ENCODE measurements around the gene MICU2.
"Not testable (repeated sequence)": the region's sequence is repeated elsewhere in the genome, so short reads cannot be mapped to it uniquely, and the experiment has no call there.

Gene MICU2

DNA sequence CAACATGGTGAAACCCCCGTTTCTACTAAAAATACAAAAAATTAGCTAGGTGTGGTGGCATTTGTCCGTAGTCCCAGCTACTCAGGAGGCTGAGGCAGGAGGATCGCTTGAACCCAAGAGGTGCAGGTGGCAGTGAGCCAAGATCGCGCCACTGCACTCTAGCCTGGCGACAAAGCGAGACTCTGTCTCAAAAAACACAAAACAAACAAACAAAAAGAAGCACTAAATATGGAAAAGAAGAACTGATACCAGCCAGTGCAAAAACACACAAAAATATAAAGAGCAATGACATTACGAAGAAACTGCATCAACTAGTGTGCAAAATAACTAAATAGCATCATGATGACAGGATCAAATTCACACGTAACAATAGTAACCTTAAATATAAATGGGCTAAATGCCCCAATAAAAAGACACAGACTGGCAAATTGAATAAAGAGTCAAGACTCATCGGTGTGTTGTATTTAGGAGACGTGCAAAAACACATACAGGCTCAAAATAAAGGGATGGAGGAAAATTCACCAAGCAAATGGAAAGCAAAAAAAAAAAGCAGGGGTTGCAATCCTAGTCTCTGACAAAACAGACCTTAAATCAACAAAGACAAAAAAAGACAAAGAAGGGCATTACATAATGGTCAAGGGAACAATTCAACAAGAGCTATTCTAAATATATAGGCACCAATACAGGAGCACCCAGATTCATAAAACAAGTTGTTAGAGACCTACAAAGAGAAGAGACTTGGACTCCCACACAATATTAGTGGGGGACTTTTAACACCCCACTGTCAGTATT lies 13.1 kb downstream of the MICU2 start:
- not testable (repeated sequence) for DNase-seq

DNA sequence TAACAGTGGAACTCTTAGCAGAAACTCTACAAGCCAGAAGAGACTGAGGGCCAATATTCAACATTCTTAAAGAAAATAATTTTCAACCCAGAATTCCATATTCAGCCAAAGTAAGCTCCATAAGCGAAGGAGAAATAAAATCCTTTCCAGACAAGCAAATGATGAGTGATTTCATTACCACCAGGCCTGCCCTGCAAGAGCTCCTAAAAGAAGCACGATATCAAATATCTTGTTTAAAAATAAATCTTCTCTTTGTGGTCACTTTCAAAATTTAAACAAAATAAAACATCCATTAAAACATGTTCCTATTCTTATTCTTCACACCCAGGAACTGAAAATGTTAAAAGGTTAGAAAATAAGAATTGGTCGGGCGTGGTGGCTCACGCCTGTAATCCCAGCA lies 13.7 kb downstream of the MICU2 start:
- no peak for DNase-seq

DNA sequence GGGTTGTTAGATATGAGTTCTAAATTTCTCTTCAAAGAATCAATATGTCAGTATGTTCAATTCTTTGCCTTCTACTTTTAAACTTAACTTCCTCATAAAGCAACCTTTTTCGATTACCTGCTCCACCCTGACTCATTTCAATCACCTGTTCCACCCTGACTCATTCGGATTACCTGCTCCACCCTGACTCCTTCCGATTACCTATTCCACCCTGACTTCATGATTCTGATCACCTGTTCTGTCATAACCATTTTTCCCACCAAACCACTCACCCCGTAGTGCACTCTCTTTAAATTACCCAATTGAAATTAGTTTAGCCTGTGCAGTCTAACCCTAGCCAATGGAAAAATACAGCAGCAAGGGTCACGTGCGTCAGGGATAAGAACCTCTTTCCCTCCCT lies 14.5 kb downstream of the MICU2 start:
- DNase-seq = not testable (repeated sequence)

DNA sequence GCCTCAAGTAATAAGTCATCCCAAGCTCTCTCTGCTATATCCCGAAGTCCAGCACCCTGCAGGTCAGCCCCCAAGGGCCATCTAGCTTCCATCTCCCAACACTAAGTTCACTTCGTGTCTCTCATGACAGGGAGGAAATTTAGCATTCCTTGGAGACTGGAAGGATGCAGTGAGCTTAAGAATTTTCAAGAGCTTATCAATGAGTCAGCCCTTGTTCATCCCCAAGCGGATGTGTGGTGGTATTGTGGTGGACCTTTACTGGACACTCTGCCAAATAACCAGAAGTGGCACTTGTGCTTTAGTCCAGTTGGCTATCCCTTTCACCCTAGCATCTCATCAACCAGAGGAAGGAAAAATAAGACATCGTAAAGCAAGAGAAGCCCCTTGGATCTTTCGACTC lies 15.6 kb downstream of the MICU2 start:
- DNase-seq = not testable (repeated sequence)

DNA sequence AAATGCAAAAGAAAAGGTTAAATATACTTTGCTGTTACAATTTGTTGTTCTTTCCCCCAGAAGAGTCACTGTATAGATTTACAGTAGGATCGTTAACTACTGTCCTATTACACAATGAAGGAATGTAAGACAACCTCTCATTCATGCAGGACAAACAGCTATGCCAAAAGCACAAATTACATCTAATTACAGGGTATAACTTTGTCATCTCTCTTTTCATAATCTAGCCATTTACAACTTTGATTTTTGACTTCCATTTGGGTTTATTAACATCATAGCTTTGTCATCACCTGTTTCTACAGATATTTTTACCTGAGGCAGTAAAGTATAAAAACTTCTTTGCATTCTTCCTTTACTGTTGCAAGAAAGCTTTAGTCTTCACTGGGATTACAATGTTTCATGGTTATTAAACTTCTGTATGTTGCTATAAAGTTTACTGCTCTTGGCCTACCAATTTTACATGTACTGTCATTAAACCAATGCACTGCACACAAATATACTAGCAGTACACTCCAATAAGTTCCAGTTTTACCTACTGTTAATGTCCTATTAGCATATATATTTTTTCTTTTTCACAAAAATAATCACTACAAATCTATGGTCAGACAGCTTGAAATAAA lies 18.9 kb downstream of the MICU2 start:
- DNase-seq = no peak

DNA sequence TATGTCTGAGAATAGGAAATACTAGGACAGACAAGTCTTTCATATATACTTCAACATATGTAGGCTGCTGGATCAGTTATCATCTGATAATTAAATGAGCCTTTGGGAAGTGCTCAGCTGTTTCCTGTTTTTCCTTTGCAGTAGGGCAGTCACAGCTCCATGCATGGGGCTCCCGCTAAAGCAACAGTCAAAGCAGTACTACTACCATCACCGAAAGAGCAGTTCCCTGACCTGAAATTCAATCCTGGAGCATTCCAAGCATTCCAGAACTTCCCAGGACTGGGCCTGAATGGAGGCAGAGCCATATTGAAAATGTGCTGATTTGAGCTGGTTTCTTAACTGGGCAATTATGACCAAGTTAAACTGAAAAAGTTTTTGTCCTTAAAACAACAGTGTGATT lies 20.5 kb downstream of the MICU2 start:
- DNase-seq = no peak

DNA sequence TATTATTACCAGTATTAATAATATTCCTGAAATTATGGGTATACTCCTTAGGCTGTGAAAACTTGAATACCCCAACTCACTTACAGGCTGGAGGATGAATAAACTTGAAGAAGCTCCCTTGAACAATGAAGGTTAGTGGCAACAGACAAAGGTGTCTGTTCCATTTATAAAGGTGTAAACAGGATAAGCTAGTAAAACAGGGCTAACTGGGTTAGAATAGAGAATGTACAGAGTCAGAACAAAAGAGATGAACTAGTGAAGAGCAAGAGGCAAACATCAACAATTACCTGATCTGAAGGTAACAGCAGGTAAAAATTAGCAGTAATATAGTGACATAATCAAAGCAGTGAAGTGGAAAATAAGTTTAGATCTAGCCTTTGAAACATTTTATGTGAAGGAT lies 23.2 kb downstream of the MICU2 start:
- DNase-seq = no peak

DNA sequence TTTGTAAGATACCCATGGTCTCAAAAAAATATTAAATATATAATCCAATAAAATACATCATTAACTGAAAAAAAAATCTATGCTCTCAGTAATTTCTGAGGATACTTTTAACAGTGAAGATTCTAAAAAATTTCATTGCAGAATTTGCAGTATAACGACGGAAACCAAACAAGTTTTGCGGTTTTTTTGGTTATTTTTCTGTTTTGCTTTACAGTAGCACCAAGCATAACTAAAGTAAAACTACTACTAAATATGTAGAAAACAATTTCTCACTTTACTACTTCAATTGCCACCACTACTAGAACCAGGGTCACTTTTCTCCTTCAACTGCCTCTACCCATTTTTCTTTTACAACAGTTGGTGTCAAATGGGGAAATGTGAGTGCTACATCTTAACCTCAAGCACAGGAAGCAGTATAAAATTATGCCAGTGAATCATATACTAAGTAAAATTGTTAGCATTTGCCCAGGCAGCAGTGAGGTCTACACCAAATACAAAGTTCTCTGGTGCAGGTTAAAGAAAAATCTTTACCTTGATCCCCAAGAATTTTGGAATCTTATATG lies 24.1 kb downstream of the MICU2 start:
- DNase-seq = no peak

DNA sequence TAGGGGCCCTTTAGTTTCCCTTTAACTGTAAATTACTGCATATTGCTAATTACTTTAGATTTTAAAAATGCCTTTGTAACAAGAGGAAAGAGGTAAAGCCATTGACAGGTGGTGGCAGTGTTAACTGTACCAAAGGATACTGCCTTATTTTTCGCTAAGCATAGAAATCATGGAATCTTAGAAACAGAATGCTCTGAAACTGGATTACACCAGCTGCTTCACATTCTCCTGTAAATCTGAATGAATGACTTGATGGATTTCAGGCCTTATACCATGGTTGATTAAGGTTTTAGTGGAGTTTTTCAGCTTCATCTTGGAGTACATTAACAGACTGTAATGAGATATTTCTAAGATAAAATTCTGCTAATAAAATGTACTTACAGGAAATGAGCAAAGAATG lies 25.2 kb downstream of the MICU2 start:
- DNase-seq = no peak

DNA sequence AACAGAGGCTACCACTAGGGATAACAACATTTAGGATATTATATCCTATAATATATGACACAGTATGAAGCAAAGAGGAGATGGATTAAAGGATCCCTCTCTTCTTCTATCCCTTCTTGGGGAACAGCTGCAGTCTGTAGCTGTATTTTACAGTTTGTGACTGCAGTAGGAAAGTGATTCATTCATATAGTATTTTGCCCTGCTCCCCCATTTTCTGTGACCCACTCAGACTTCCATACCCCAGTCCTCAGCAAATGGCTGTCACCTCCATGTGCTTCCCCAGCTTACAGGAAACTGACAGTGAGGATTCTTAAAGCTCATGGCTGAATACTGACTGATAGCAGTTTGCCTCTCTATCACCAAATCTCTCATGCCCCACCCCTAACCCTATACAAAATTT lies 27.5 kb downstream of the MICU2 start:
- DNase-seq = no peak

DNA sequence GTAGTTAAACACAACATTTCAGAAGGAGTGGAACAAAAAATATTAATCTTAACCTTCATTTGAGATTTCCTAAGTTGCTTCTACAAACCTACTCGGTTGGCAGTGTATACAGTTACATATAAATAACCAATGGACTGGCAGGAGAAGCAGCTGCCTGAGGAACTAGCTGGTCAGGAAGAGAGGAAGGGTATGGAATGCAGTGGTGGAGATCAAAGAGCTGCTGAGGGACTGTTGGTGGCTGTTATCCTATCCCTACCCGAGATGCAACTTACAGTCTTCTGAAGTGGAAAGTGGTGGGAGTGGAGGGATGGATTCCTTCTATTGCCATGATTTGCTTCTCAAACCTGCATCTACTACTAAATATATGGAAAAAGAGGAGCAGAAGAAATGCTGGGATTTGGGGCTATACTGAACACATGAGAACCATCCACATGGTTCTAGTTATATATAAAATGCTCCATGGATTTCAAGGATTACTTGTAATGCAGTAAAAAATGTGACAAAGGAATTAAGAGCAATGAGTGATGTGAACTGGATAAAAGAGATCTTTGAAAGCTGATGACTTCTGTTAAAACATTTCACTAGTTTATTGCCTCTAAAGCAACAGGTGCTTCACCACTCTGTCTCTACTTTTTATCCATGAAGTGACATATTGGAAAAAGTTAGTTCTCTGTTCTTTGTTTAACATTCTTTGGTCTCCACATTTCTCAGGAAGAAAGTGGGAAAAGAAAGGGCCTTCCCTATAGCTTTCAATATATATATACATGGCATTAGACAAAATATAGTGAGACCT lies 29.9 kb downstream of the MICU2 start:
- DNase-seq = no peak

DNA sequence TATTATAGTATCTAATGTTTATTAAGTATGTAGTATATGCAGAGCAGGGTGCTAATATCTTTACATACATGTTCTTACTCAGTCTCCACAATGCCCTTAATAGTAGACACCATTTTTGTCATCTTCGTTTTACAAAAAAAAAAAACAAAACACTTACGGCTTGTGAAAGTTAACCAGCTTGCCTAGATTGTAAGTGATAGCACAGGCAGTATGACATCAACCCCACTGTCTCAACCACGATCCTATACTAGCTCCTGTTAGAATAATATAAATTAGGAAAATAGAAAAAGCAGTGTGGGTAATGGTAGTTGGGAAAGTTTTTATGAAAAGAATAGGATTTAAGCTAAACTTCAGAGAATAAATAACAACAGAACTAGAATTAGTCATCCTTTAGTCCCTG lies 34.3 kb downstream of the MICU2 start:
- DNase-seq = no peak

DNA sequence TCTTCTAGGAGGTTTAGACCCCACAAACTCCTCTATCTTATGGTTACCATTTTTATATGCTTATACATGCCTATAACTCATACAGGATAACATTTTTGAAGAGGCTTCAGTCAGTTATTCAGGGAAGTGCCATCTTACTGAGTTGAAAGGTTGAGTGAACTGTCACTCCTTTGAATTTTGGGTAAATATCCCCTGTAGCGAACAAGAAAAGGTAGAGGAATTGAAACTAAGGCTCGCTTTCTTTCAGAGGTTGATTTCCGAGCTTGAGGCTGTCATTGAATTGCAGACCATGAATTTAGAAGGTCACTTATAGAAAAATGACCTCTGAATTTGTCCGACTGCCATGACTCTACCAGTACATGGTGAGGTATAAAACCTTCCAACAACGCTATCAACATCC lies 35.1 kb downstream of the MICU2 start:
- no peak for DNase-seq

DNA sequence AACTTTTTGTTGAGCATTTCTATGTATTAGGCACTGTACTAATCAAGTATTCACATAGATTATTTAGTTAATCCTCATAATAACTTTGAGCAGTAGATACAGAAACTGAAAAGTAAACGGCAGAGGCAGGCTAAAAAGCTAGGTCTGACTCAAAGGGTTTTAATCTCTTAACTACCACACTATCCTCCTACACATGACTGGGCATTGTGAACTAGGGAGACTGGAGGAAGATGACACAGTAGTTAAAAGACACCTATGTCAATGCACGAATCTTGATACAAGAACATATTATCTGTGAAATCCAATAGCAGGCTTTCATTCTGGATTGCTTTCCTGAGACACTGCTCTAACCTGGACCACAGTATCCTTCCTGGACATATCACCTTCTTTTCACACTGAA lies 36.3 kb downstream of the MICU2 start:
- DNase-seq = no peak

DNA sequence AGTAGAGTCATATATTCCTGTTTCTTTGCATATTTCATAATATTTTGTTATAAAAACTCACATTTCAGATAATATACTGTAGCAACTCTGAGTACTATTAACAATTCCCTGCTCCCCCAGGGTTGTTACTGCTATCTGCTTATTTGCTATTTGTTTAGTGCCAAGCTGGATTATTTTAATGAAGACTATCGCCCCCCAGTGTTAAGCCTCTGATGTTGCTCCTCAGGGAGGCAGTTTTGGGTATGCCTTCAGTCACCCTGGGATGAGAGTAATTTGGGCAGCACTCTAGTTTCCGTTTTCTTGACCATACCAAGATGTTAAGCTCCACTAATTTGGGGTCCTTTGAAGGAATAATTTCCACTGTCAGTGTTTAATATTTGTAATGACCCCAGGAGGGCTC lies 46.0 kb downstream of the MICU2 start:
- DNase-seq = no peak

DNA sequence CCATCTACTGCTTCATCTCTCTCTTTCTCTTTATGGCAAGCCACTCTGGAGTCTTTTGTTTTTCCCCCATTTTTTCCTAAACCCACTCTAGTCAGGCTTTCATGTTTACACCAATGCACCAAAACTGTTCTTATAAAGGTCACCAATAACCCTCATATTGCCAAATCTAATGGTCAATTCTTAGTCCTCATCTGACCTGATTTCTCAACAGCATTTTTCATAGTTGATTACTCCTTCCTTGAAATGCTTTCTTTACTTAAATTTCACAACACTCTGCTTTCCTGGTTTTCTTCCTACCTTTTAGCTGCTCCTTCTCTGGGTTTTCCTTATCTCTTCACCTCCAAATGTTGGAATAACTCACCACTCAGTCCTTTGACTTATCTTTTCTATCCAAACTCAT lies 47.9 kb downstream of the MICU2 start:
- no peak for DNase-seq

DNA sequence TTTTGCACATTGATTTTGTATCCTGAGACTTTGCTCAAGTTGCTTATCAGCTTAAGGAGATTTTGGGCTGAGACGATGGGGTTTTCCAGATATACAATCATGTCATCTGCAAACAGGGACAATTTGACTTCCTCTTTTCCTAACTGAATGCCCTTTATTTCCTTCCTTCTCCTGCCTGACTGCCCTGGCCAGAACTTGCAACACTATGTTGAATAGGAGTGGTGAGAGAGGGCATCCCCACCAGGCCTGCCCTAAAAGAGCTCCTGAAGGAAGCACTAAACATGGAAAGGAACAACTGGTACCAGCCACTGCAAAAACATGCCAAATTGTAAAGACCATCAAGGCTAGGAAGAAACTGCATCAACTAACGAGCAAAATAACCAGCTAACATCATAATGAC lies 50.7 kb downstream of the MICU2 start:
- DNase-seq = not testable (repeated sequence)

DNA sequence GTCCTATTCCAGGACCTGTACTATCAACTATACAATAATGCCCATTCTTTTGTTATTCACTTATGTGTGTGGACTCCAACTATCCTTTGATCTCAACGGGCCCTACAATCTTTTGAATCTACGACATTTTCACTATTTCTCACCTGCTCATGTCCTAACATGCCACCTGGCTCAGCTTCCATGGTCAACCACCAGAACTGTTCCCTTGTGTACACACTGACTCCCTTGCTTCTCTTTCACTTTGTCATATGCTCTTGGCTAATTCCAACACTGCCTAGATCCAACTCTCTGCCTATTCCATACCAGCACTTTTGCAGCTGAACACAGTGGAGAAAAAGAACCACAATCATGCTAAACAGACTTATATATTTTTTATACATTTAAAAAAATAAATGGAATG lies 53.1 kb downstream of the MICU2 start:
- no peak for DNase-seq

DNA sequence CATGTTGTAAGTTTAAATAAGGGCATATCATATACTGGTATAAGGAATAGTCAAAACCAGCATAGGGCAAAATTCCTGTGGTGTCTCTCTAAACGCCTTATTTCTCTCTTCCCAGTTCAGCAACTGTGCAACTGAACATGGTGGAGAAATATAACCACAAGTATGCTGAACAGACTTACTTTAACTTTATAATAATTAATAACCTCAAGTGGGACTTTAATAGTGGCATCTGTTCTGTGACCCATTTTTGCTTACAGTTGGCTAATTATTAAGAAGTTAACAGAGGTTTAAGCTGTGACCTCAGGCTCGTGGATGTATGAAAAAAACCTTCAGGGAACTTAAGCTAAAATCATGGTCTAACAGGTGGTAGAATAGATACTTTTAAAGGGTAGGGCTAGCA lies 54.3 kb downstream of the MICU2 start:
- no peak for DNase-seq

DNA sequence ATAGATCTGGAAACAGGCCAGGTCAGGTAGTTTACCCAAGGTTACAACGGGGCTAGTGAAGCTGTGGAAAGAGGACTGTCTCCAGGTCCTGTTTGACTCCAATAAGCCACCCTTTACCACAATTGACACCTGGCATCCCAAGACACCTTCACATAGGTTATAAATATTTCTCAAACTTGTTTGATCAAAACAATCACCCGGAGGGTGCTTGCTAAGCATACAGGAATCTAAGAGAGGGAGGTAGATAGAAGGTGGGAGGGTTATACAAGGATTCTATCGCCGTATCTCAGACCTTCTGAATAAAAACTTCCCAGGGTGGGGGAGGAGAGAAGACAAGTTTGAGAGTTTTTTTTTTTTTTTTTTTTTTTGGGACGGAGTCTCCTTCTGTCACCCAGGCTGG lies 55.4 kb downstream of the MICU2 start:
- no peak for DNase-seq

DNA sequence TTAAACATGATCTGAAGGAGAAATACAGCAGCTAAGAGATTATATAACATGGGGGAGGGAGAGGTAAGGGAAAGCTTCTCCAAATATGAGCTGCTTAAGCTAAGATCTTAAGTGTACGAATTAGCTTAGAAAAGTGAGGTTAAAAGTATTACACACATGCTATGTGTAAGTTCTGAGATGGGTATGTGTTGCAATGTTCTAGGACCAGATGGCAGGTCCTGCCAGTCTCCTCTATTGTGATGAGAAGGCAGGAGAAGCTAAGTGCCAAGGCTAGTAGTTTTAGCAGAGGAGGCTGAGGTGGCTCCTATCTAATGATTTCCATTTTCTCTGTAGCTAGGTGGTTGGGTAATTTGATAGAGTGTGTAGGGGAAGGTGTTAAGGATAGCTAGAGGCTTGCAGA lies 57.6 kb downstream of the MICU2 start:
- DNase-seq = no peak

DNA sequence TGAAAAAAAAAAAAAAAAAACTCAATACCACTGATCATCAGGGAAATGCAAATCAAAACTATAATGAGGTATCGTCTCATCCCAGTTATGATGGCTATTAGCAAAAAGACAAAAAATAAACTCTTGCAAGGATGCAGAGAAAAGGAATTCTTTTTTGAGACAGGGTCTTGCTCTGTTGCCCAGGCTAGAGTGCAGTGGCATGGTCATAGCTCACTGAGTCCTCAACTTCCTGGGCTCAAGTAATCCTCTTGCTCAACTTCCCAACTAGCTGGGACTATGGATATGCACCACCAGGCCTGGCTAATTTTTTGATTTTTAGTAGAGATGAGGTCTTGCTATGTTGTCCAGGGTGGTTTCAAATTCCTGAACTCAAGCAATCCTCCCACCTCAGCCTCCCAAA lies 59.5 kb downstream of the MICU2 start:
- DNase-seq = no peak

DNA sequence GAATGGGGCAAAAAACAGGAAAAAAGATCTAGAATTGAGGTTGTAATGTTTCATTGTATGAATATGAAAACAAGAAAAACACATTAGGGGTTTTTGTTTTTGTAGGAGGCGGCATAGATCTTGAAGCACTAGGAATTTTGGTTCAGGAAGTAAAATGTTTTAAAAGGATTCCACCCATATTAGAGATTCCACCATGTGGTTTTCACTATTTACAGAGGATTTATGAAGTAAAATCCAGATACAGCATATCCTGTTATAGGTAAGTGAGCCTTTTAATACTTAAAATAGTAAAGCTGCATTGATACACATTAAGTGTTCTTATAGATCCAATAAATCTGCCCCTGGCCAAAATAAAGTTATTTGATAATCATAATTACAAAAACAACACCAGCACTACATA lies 61.4 kb downstream of the MICU2 start:
- no peak for DNase-seq

DNA sequence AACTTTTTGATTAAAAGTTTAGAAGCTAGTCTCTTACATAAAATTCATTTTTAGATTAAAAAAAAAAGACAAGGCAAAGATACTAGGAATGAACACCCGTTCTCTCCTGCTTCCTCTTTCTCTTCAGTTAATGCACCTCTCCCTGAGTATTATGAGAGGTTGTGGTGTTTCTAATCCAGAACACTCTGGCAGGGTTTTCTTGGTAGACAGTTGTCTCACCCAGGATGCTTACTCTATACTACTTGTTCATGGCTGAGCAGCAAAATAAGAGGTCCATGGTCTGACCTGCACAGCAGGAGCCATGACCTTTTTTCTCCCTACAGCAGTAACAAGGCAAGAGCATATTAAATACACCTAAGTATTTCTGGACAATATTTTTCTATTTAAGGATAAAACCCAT lies 62.0 kb downstream of the MICU2 start:
- no peak for DNase-seq
